Thyroid gland (tissue), 4 donors: Measurements from ENCODE around the gene BCDIN3D. TPM values are rescaled to one million over a fixed set of nuclear protein-coding genes. Genes with fewer than 3 reads are reported as not detected.

Source experiments
- DNase-seq, 2 donors: peaks; one replicate each; pipeline ENCODE4 v3.0.0-alpha.2; 2019
- H3K27ac ChIP-seq, 3 donors: fragments of 200-600 bp; sonication (generic); 1 replicate in 2 of 3; 2 replicates in 1 of 3; pipeline ENCODE4 v1.5.1; 2016 to 2019; ENCODE audit warnings: mild to moderate bottlenecking in 1 of 3, moderate library complexity in 1 of 3
- H3K27me3 ChIP-seq: fragments of 200-600 bp; sonication (generic); one replicate; pipeline ENCODE4 v1.5.1; 2019
- H3K36me3 ChIP-seq, 2 donors: fragments of 200-600 bp; sonication (generic); one replicate each; pipeline ENCODE4 v1.5.1; 2016 to 2019
- H3K4me1 ChIP-seq, 2 donors: fragments of 200-600 bp; sonication (generic); one replicate each; pipeline ENCODE4 v1.5.1; 2017 to 2019
- H3K4me3 ChIP-seq, 3 donors: fragments of 200-600 bp; sonication (generic); replicated peaks in 1 of 3; 1 replicate in 2 of 3; 2 replicates in 1 of 3; pipeline ENCODE4 v1.5.1; 2016; ENCODE audit warnings: mild to moderate bottlenecking in 1 of 3
- H3K9me3 ChIP-seq: fragments of 200-600 bp; sonication (generic); one replicate; pipeline ENCODE4 v1.5.1; 2017
- POLR2A ChIP-seq, 2 donors: fragments of 450-650 bp; IDR thresholded peaks; one replicate each; pipeline ENCODE4 v1.6.1; 2017; ENCODE audit warnings: antibody characterized with exemption in 2 of 2, mild to moderate bottlenecking in 2 of 2, moderate library complexity in 1 of 2
- WGBS, 2 donors: methylation state at CpG; one replicate each; pipeline ENCODE4 v1.1.5; 2017; 5-methylcytosine and 5-hydroxymethylcytosine counted together
- intact Hi-C: fragments of 100-400 bp; cut with DNase I; formaldehyde crosslinking; loops from one replicate; pipeline ENCODE4 v1.15.1; 2023
- total RNA-seq, 4 donors: library from RNA; depleted of rRNA; stranded (reverse); fragments of >200 nt; gene quantifications; one replicate each; pipeline ENCODE4 v1.2.3, GENCODE V29; 2016
- TF ChIP-seq, protein P1 (sequence below), 6 experiments: fragments of 200-600 bp in 3 of 6; fragments of 450-650 bp in 3 of 6; sonication (generic) in 3 of 6; IDR thresholded peaks; one replicate each; pipeline ENCODE4 v1.5.1; 2016 to 2019; ENCODE audit warnings: antibody characterized with exemption in 6 of 6, mild to moderate bottlenecking in 2 of 6, inconsistent platforms in 1 of 6, moderate library complexity in 1 of 6

The BCDIN3D gene
- total RNA-seq, 4 donors from 2014 or later = 3.9 to 6.1 (median 4.1) TPM

DNA sequence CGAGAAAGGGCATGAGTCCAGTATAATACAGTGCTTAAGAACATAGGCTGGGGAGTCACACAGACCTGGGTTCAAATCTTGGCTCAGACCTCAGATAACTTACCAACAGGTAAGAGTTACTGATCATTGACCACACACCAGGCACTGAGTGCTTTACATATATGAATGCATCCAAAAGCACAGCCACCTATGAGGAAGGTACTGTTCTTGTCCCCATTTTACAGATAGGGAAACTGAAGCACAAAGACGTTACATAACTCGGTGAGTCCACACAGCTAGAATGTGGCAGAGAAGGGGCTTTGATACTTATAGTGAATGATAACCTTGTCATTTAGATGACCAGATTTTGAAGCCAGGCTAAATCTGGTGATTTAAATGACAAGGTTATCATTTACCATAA is 33.2 kb upstream of the BCDIN3D start:
- 94% methylated on average over 3 of the region's 3 CpGs for WGBS, 2 donors
- intact Hi-C loops = no loop called here
- no peak overlapping the region for H3K27ac ChIP-seq
- no peaks in the 10 kb centered on the region for H3K27me3 ChIP-seq
- no peak for TF ChIP-seq POLR2A (IDR thresholded peaks at IDR 0.05)
- TF ChIP-seq, protein P1, sequence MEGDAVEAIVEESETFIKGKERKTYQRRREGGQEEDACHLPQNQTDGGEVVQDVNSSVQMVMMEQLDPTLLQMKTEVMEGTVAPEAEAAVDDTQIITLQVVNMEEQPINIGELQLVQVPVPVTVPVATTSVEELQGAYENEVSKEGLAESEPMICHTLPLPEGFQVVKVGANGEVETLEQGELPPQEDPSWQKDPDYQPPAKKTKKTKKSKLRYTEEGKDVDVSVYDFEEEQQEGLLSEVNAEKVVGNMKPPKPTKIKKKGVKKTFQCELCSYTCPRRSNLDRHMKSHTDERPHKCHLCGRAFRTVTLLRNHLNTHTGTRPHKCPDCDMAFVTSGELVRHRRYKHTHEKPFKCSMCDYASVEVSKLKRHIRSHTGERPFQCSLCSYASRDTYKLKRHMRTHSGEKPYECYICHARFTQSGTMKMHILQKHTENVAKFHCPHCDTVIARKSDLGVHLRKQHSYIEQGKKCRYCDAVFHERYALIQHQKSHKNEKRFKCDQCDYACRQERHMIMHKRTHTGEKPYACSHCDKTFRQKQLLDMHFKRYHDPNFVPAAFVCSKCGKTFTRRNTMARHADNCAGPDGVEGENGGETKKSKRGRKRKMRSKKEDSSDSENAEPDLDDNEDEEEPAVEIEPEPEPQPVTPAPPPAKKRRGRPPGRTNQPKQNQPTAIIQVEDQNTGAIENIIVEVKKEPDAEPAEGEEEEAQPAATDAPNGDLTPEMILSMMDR (IDR thresholded peaks at IDR 0.05) = no peak
- H3K9me3 ChIP-seq = no peaks in the 10 kb centered on the region
- H3K4me3 ChIP-seq = no peak overlapping the region
- no peaks in the 10 kb centered on the region for H3K36me3 ChIP-seq
- peaks cover 19 to 26% of the 10 kb centered on the region in 2 donors for H3K4me1 ChIP-seq
- DNase-seq = no peak

DNA sequence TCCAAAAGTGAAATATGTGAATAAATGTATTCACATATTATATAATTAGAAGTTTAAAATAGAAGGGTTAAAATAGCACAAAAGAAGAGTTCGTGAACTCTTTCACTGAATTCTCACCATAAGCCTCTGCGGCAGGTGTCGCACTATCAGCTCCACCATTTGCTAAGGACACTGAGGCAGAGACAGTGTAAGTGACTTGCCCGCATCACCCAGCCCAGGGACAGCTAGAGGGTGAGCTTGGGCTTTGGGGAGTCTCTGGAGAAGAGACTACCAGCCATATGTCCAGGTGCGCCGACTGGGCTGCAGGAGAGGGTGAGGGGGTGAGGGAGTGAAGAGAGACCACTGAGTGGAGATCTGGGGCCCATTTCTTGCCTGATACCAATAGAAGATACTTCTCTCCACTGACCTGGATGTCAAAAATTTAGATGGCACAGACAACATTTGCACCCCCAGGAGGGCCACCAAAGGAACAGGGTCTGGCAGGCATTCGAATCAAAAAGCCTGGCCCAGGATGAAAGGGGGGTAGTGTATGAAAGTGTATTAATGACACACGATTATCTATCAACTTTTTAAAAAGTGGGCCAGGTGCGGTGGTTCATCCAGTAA is 32.3 kb upstream of the BCDIN3D start:
- peaks cover 19 to 26% of the 10 kb centered on the region in 2 donors for H3K4me1 ChIP-seq
- no peaks in the 10 kb centered on the region for H3K36me3 ChIP-seq
- intact Hi-C loops = no loop called here
- no peaks in the 10 kb centered on the region for H3K27me3 ChIP-seq
- no peak overlapping the region for H3K27ac ChIP-seq
- no peak overlapping the region for H3K4me3 ChIP-seq
- no peak for DNase-seq
- WGBS, 2 donors = 89 to 92% methylated on average over 9 of the region's 9 CpGs
- H3K9me3 ChIP-seq = no peaks in the 10 kb centered on the region
- TF ChIP-seq, protein P1 (IDR thresholded peaks at IDR 0.05) = no peak
- TF ChIP-seq POLR2A (IDR thresholded peaks at IDR 0.05) = no peak

DNA sequence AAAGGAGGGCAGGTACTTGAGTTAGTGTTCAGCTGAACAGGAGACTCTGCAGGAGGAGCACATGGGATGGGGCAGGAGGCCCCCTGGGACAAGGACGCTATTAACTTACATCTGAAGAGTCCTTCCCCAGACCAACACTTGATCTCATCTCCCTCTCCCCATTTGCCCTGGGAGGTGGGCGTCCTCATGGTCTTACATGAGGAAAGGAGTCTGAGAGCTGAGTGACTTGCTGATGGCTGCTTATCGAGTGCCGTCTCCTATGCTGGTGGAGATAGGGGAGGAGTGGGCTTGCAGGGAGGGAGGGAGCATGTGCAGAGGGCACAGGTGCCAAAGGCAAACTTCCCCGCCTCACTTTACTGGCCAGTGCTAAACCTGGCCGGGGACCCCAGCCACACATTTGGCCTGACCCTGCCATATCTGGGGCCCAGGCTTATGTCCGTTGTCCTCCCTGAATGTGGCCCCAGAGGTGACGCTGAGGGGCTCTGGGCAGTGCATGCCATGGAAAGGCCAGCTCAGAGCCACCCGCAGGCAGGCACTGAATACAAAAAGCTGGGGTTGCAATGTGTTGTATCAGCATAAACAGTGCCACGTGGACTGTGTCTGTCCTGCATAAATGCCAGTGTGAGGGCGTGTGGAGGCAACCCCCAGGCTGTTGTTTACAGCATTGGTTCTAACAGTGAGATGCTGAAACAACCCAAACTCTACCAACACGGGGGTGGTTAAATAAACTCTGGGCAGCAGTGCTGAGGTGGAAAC is 31.4 kb upstream of the BCDIN3D start:
- no peak for TF ChIP-seq POLR2A (IDR thresholded peaks at IDR 0.05)
- TF ChIP-seq, protein P1 (IDR thresholded peaks at IDR 0.05) = no peak
- H3K27ac ChIP-seq = peak overlapping the region; percentile 17 to 39 (median 33)
- H3K36me3 ChIP-seq = no peaks in the 10 kb centered on the region
- peaks cover 24 to 34% of the 10 kb centered on the region in 2 donors for H3K4me1 ChIP-seq
- 50 to 63% methylated on average over 12 of the region's 12 CpGs for WGBS, 2 donors
- DNase-seq = peak; percentile 37 to 38
- H3K27me3 ChIP-seq = no peaks in the 10 kb centered on the region
- H3K4me3 ChIP-seq = no peak overlapping the region
- intact Hi-C loops = no loop called here
- no peaks in the 10 kb centered on the region for H3K9me3 ChIP-seq

DNA sequence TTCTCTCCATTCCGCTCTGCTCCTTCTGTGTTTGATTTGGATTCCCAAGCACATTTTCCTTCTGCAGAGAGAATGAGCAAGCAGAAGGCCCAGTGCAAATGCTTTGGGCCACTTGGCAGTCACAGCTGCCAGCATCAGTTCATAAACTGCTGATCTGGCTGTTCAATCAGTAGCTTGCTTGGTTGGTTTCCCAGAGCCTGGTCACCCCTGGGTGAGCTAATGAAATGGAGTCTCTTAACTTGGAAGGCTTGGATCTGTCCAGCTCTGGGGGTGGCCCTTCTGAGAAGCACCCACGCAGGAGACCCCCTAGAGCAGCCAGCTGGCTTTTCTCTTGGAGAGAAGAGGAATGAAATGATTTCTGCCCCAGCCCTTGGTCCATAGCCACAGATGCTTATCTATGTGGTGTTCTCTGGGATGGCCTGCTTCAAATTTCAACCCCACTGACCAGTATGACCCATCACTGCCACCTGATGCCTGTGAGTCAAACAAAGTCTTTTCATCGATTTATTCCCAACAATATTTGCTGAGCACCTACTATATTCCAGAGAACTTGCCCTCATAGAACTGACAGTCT is 30.5 kb upstream of the BCDIN3D start:
- H3K4me3 ChIP-seq = no peak overlapping the region
- intact Hi-C loops = no loop called here
- TF ChIP-seq, protein P1 (IDR thresholded peaks at IDR 0.05) = no peak
- no peak for TF ChIP-seq POLR2A (IDR thresholded peaks at IDR 0.05)
- no peaks in the 10 kb centered on the region for H3K27me3 ChIP-seq
- peak overlapping the region; percentile 23 to 39 (median 36) for H3K27ac ChIP-seq
- peak; percentile 79 to 89 for DNase-seq
- no peaks in the 10 kb centered on the region for H3K9me3 ChIP-seq
- H3K4me1 ChIP-seq = peaks cover 31 to 42% of the 10 kb centered on the region in 2 donors
- no peaks in the 10 kb centered on the region for H3K36me3 ChIP-seq
- 33 to 58% methylated on average over 3 of the region's 3 CpGs for WGBS, 2 donors

DNA sequence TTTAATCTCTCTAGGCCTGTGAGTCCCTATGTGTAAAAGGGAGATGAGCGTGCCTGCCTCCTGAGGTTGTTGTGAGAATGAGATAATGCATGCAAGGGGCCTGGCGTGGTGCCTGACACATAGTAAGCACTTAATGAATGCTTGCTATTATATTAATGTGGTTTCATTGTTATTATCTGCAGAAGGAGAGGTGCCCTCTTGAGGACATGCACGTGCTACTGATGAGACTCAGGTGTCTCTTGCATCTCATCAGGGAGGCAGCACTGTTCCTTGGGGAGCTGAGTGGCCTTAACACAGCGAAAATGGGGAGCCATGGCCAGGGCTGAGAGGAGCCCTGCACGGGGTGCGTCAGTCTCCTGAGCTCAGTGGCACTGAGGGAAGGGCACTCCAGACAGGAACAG is 29.9 kb upstream of the BCDIN3D start:
- peak overlapping the region; percentile 11 to 23 (median 20) for H3K27ac ChIP-seq
- no peak overlapping the region for H3K4me3 ChIP-seq
- no peaks in the 10 kb centered on the region for H3K36me3 ChIP-seq
- DNase-seq = no peak
- no peaks in the 10 kb centered on the region for H3K9me3 ChIP-seq
- no peak for TF ChIP-seq POLR2A (IDR thresholded peaks at IDR 0.05)
- TF ChIP-seq, protein P1 (IDR thresholded peaks at IDR 0.05) = no peak
- peaks cover 34 to 48% of the 10 kb centered on the region in 2 donors for H3K4me1 ChIP-seq
- H3K27me3 ChIP-seq = no peaks in the 10 kb centered on the region
- 61 to 70% methylated on average over 6 of the region's 6 CpGs for WGBS, 2 donors
- intact Hi-C loops = no loop called here
